ENCODE data around the gene BBX. TPM values are rescaled to one million over a fixed set of nuclear protein-coding genes. Genes with fewer than 3 reads are reported as not detected.
A peak's percentile ranks its signal among the peaks of the same experiment; 100 is the strongest.

The BBX gene
- polyA plus RNA-seq, 3 donors, result 15.7 to 25.1 (median 16.6) TPM

- DNase-seq, result no peak
- Histone ChIP-seq H3K9ac (ENCODE audit: insufficient read depth, low read length, poor library complexity, severe bottlenecking) (no peak overlapping the region), H3K79me2 (ENCODE audit: insufficient read depth, low read length) (no peaks in the 10 kb centered on the region), H2AFZ (ENCODE audit: insufficient read depth, low read depth, low read length, poor library complexity, severe bottlenecking) (no peak overlapping the region), H3K4me1 (ENCODE audit: control insufficient read depth in 1 of 2, insufficient read depth in 2 of 2, low read length in 2 of 2) (no peaks in the 10 kb centered on the region), H3K36me3 (replicated peaks in 1 of 2; ENCODE audit: control insufficient read depth in 1 of 2, insufficient read depth in 2 of 2, low read length in 2 of 2) (peaks cover 0 to 12% of the 10 kb centered on the region in 2 donors), H3K4me2 (replicated peaks; ENCODE audit: extremely low read depth, low read length, poor library complexity, severe bottlenecking) (no peak overlapping the region), H3K9me3 (replicated peaks in 1 of 2; ENCODE audit: control insufficient read depth in 1 of 2, insufficient read depth in 1 of 2, low read length in 2 of 2) (no peaks in the 10 kb centered on the region), H3K27ac (ENCODE audit: low read depth in 1 of 2, low read length in 2 of 2) (no peak overlapping the region), H3K27me3 (ENCODE audit: control insufficient read depth in 2 of 2, insufficient read depth in 2 of 2, low read length in 2 of 2) (no peaks in the 10 kb centered on the region), H3K4me3 (replicated peaks in 1 of 3; ENCODE audit: low read depth in 2 of 3, low read length in 3 of 3) (no peak overlapping the region), H4K20me1 (ENCODE audit: insufficient read depth, low read length) (no peaks in the 10 kb centered on the region)
- intact Hi-C loops (cut with micrococcal nuclease), result loop anchor here in 1 of 2 donors (10.0 kb wide), 1 partner anchor 166 kb away; no protein-coding TSS in a partner anchor
- H3K4me3 Mint-ChIP-seq, result no peak overlapping the region
- H3K9me3 Mint-ChIP-seq, result peaks cover 0 to 2% (median 0%) of the 10 kb centered on the region in 7 donors
- H3K4me1 Mint-ChIP-seq, result peaks cover 11% of the 10 kb centered on the region
- TF ChIP-seq, protein P1, sequence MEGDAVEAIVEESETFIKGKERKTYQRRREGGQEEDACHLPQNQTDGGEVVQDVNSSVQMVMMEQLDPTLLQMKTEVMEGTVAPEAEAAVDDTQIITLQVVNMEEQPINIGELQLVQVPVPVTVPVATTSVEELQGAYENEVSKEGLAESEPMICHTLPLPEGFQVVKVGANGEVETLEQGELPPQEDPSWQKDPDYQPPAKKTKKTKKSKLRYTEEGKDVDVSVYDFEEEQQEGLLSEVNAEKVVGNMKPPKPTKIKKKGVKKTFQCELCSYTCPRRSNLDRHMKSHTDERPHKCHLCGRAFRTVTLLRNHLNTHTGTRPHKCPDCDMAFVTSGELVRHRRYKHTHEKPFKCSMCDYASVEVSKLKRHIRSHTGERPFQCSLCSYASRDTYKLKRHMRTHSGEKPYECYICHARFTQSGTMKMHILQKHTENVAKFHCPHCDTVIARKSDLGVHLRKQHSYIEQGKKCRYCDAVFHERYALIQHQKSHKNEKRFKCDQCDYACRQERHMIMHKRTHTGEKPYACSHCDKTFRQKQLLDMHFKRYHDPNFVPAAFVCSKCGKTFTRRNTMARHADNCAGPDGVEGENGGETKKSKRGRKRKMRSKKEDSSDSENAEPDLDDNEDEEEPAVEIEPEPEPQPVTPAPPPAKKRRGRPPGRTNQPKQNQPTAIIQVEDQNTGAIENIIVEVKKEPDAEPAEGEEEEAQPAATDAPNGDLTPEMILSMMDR (IDR thresholded peaks at IDR 0.05), result peak; percentile 31
- peaks cover 17 to 18% of the 10 kb centered on the region in 2 donors for H3K36me3 Mint-ChIP-seq
- H3K27me3 Mint-ChIP-seq (ENCODE audit: low read depth in 3 of 3), result no peaks in the 10 kb centered on the region
- no CpG with 5 or more reads among the region's 6 CpGs for WGBS (ENCODE audit: insufficient coverage)
- H3K27ac Mint-ChIP-seq, result no peak overlapping the region
These were observed 218.5 kb downstream of the BBX start for GRCh38 chr3:107740992-107741896.

- Histone ChIP-seq H3K4me3 (replicated peaks in 1 of 3; ENCODE audit: low read depth in 2 of 3, low read length in 3 of 3) (no peak overlapping the region), H3K36me3 (replicated peaks in 1 of 2; ENCODE audit: control insufficient read depth in 1 of 2, insufficient read depth in 2 of 2, low read length in 2 of 2) (peaks cover 4 to 24% of the 10 kb centered on the region in 2 donors), H3K27ac (ENCODE audit: low read depth in 1 of 2, low read length in 2 of 2) (no peak overlapping the region), H4K20me1 (ENCODE audit: insufficient read depth, low read length) (no peaks in the 10 kb centered on the region), H2AFZ (ENCODE audit: insufficient read depth, low read depth, low read length, poor library complexity, severe bottlenecking) (no peak overlapping the region), H3K4me2 (replicated peaks; ENCODE audit: extremely low read depth, low read length, poor library complexity, severe bottlenecking) (no peak overlapping the region), H3K9me3 (replicated peaks in 1 of 2; ENCODE audit: control insufficient read depth in 1 of 2, insufficient read depth in 1 of 2, low read length in 2 of 2) (no peaks in the 10 kb centered on the region), H3K79me2 (ENCODE audit: insufficient read depth, low read length) (no peaks in the 10 kb centered on the region), H3K4me1 (ENCODE audit: control insufficient read depth in 1 of 2, insufficient read depth in 2 of 2, low read length in 2 of 2) (no peaks in the 10 kb centered on the region), H3K27me3 (ENCODE audit: control insufficient read depth in 2 of 2, insufficient read depth in 2 of 2, low read length in 2 of 2) (no peaks in the 10 kb centered on the region), H3K9ac (ENCODE audit: insufficient read depth, low read length, poor library complexity, severe bottlenecking) (no peak overlapping the region)
- H3K27me3 Mint-ChIP-seq (ENCODE audit: low read depth in 3 of 3), result no peaks in the 10 kb centered on the region
- H3K4me3 Mint-ChIP-seq, result no peak overlapping the region
- peaks cover 4% of the 10 kb centered on the region for H3K4me1 Mint-ChIP-seq
- 100% methylated on average over 1 of the region's 4 CpGs for WGBS (ENCODE audit: insufficient coverage)
- intact Hi-C loops (cut with micrococcal nuclease), result loop anchor here in 1 of 2 donors (10.0 kb wide), 1 partner anchor 171 kb away; no protein-coding TSS in a partner anchor
- TF ChIP-seq, protein P1 (IDR thresholded peaks at IDR 0.05), result no peak
- H3K27ac Mint-ChIP-seq, result no peak overlapping the region
- no peak for DNase-seq
- H3K36me3 Mint-ChIP-seq, result peaks cover 15 to 25% of the 10 kb centered on the region in 2 donors
- H3K9me3 Mint-ChIP-seq, result peaks cover 0 to 2% (median 0%) of the 10 kb centered on the region in 7 donors
These were observed 222.6 kb downstream of the BBX start for GRCh38 chr3:107745354-107745753.

Data from CD14-positive monocyte (primary cell).